HEK293 (cell line): ENCODE data around the gene BCKDHB.

Experiments
- CTCF ChIA-PET: fragments of 350-600 bp; formaldehyde crosslinking; extraction: SDS; loops from one replicate; lab custom pipeline; 2021; ENCODE audit warnings: antibody characterized with exemption; lab: Yijun Ruan, JAX
- POLR2A ChIA-PET: fragments of 300-600 bp; formaldehyde crosslinking; extraction: SDS; loops from one replicate; lab custom pipeline; 2020; ENCODE audit warnings: antibody characterized with exemption, inconsistent platforms; lab: Yijun Ruan, JAX
- H3K27ac ChIP-seq: fragments of 200-500 bp; sonication (Bioruptor generic); 2 replicates; pipeline ENCODE4 v1.5.1; 2014; ENCODE audit warnings: low read depth, low read length, control low read depth, inconsistent platforms; ENCODE audit errors: extremely low read depth
- H3K36me3 ChIP-seq, 2 experiments: fragments of 200-500 bp in 1 of 2; sonication (Bioruptor generic) in 1 of 2; 1 replicate in 1 of 2; 2 replicates in 1 of 2; pipeline ENCODE4 v1.5.1; 2014 to 2017; ENCODE audit warnings: inconsistent platforms in 2 of 2, low read length in 2 of 2; ENCODE audit not compliant: control insufficient read depth in 2 of 2, insufficient read depth in 1 of 2
- H3K4me1 ChIP-seq: fragments of 200-500 bp; sonication (Bioruptor generic); 2 replicates; pipeline ENCODE4 v1.5.1; 2014; ENCODE audit warnings: mild to moderate bottlenecking, low read length, inconsistent platforms; ENCODE audit not compliant: control insufficient read depth, insufficient read depth
- H3K4me3 ChIP-seq: 2 replicates; pipeline ENCODE4 v1.5.1; 2011; ENCODE audit warnings: low read depth, mild to moderate bottlenecking, control low read depth, low read length, moderate library complexity
- H3K9me3 ChIP-seq: fragments of 200-500 bp; sonication (Bioruptor generic); 2 replicates; pipeline ENCODE4 v1.5.1; 2014; ENCODE audit warnings: low read depth, low read length, inconsistent platforms; ENCODE audit not compliant: control insufficient read depth, insufficient read depth
- AEBP2 ChIP-seq: fragments of 450-650 bp; formaldehyde crosslinking; IDR thresholded peaks from 2 replicates; pipeline ENCODE4 v1.5.1; 2016; ENCODE audit warnings: missing biosample characterization, missing genetic modification characterization, borderline replicate concordance
- CTCF ChIP-seq: fragments of 450-650 bp; formaldehyde crosslinking; IDR thresholded peaks from 2 replicates; pipeline ENCODE4 v1.5.1; 2016; ENCODE audit warnings: missing biosample characterization, missing genetic modification characterization
- EGR2 ChIP-seq: fragments of 450-650 bp; formaldehyde crosslinking; IDR thresholded peaks from 2 replicates; pipeline ENCODE4 v1.5.1; 2016; ENCODE audit warnings: low read depth, missing biosample characterization, missing genetic modification characterization
- HOXD13 ChIP-seq: sonication (generic); formaldehyde crosslinking; IDR thresholded peaks from 2 replicates; pipeline ENCODE4 v1.8.0; 2022; ENCODE audit warnings: missing genetic modification reagents, borderline replicate concordance
- KLF10 ChIP-seq: fragments of 450-650 bp; IDR thresholded peaks from 2 replicates; pipeline ENCODE4 v1.5.1; 2018; ENCODE audit warnings: missing biosample characterization, mild to moderate bottlenecking, missing genetic modification characterization
- KLF16 ChIP-seq: fragments of 450-650 bp; formaldehyde crosslinking; IDR thresholded peaks from 2 replicates; pipeline ENCODE4 v1.5.1; 2017; ENCODE audit warnings: missing biosample characterization, missing genetic modification characterization
- KLF17 ChIP-seq: fragments of 450-650 bp; formaldehyde crosslinking; IDR thresholded peaks from 2 replicates; pipeline ENCODE4 v1.5.1; 2016; ENCODE audit warnings: missing biosample characterization, missing genetic modification characterization
- KLF9 ChIP-seq: fragments of 450-650 bp; formaldehyde crosslinking; IDR thresholded peaks from 2 replicates; pipeline ENCODE4 v1.5.1; 2016; ENCODE audit warnings: missing biosample characterization, missing genetic modification characterization, low read depth
- OVOL3 ChIP-seq: fragments of 450-650 bp; formaldehyde crosslinking; IDR thresholded peaks from 2 replicates; pipeline ENCODE4 v1.5.1; 2016; ENCODE audit warnings: missing biosample characterization, missing genetic modification characterization
- PATZ1 ChIP-seq: fragments of 450-650 bp; formaldehyde crosslinking; IDR thresholded peaks from 2 replicates; pipeline ENCODE4 v1.5.1; 2016; ENCODE audit warnings: missing biosample characterization, missing genetic modification characterization
- REPIN1 ChIP-seq: fragments of 450-650 bp; formaldehyde crosslinking; IDR thresholded peaks from 2 replicates; pipeline ENCODE4 v1.5.1; 2017; ENCODE audit warnings: missing biosample characterization, missing genetic modification characterization, low read depth
- SP7 ChIP-seq: fragments of 450-650 bp; formaldehyde crosslinking; IDR thresholded peaks from 2 replicates; pipeline ENCODE4 v1.5.1; 2016; ENCODE audit warnings: missing biosample characterization, missing genetic modification characterization
- ZIC2 ChIP-seq: fragments of 450-650 bp; formaldehyde crosslinking; IDR thresholded peaks from 2 replicates; pipeline ENCODE4 v1.5.1; 2016; ENCODE audit warnings: missing biosample characterization, missing genetic modification characterization
- ZNF18 ChIP-seq: fragments of 450-650 bp; formaldehyde crosslinking; IDR thresholded peaks from 2 replicates; pipeline ENCODE4 v1.5.1; 2016; ENCODE audit warnings: missing biosample characterization, missing genetic modification characterization
- ZNF324 ChIP-seq: fragments of 450-650 bp; formaldehyde crosslinking; IDR thresholded peaks from 2 replicates; pipeline ENCODE4 v1.5.1; 2016; ENCODE audit warnings: missing biosample characterization, missing genetic modification characterization
- ZNF398 ChIP-seq: fragments of 450-650 bp; formaldehyde crosslinking; IDR thresholded peaks from 2 replicates; pipeline ENCODE4 v1.5.1; 2017; ENCODE audit warnings: missing biosample characterization, missing genetic modification characterization
- ZNF416 ChIP-seq: fragments of 450-650 bp; formaldehyde crosslinking; IDR thresholded peaks from 2 replicates; pipeline ENCODE4 v1.5.1; 2016; ENCODE audit warnings: missing biosample characterization, missing genetic modification characterization
- ZNF433 ChIP-seq: fragments of 450-650 bp; formaldehyde crosslinking; IDR thresholded peaks from 2 replicates; pipeline ENCODE4 v1.5.1; 2016; ENCODE audit warnings: missing biosample characterization, missing genetic modification characterization, low read depth
- ZNF530 ChIP-seq: fragments of 450-650 bp; formaldehyde crosslinking; IDR thresholded peaks from 2 replicates; pipeline ENCODE4 v1.5.1; 2016; ENCODE audit warnings: low read depth, missing biosample characterization, missing genetic modification characterization
- ZNF549 ChIP-seq: fragments of 450-650 bp; IDR thresholded peaks from 2 replicates; pipeline ENCODE4 v1.5.1; 2018; ENCODE audit warnings: missing biosample characterization, missing genetic modification characterization, mild to moderate bottlenecking, inconsistent platforms, moderate library complexity
- ZNF645 ChIP-seq: fragments of 450-650 bp; formaldehyde crosslinking; IDR thresholded peaks from 2 replicates; pipeline ENCODE4; 2016; ENCODE audit warnings: missing biosample characterization, missing genetic modification characterization
- ZNF791 ChIP-seq: fragments of 450-650 bp; formaldehyde crosslinking; IDR thresholded peaks from 2 replicates; pipeline ENCODE4 v1.5.1; 2016; ENCODE audit warnings: missing biosample characterization, missing genetic modification characterization
- ZNF830 ChIP-seq: fragments of 450-650 bp; IDR thresholded peaks from 2 replicates; pipeline ENCODE4 v1.5.0; 2018; ENCODE audit warnings: missing biosample characterization, missing genetic modification characterization, low read depth, mild to moderate bottlenecking, moderate library complexity
- ZNF843 ChIP-seq: fragments of 450-650 bp; formaldehyde crosslinking; IDR thresholded peaks from 2 replicates; pipeline ENCODE4 v1.5.1; 2016; ENCODE audit warnings: missing biosample characterization, missing genetic modification characterization

The BCKDHB gene

GRCh38 chr6:80233262-80233661, 126.8 kb downstream of the BCKDHB start (continued):
- no peak for TF ChIP-seq KLF9 (tag by site-specific recombination)
- TF ChIP-seq CTCF (tag by site-specific recombination), result no peak
- no peak for TF ChIP-seq ZNF433 (tag by site-specific recombination)
- TF ChIP-seq EGR2 (tag by site-specific recombination), result no peak
- no peak for TF ChIP-seq ZNF530 (tag by site-specific recombination)
- no peak for TF ChIP-seq AEBP2 (tag by site-specific recombination)
- TF ChIP-seq KLF10 (tag by site-specific recombination), result no peak
- no peak for TF ChIP-seq KLF17

- ChIA-PET POLR2A (no interaction called here), CTCF (no interaction called here)
- no peaks in the 10 kb centered on the region; a peak in 1 of 3 replicates for H3K36me3 ChIP-seq
- TF ChIP-seq REPIN1 (no peak), ZIC2 (tag by site-specific recombination) (0 out of 2 replicates have a peak, but pooled peaks have one; percentile 19)
- no peaks in the 10 kb centered on the region for H3K4me1 ChIP-seq
- no peaks in the 10 kb centered on the region for H3K9me3 ChIP-seq
- no peak overlapping the region for H3K27ac ChIP-seq
- H3K4me3 ChIP-seq, result no peak overlapping the region
Measured at GRCh38 chr6:80233958-80234357, 127.5 kb downstream of the BCKDHB start.

- H3K4me1 ChIP-seq, result no peaks in the 10 kb centered on the region
- H3K9me3 ChIP-seq, result no peaks in the 10 kb centered on the region
- CTCF ChIA-PET, result no interaction called here
- H3K4me3 ChIP-seq, result no peak overlapping the region
- no peak overlapping the region for H3K27ac ChIP-seq
- POLR2A ChIA-PET, result no interaction called here
- no peaks in the 10 kb centered on the region; a peak in 1 of 3 replicates for H3K36me3 ChIP-seq
- no peak for TF ChIP-seq ZNF791
- no peak for TF ChIP-seq ZNF18 (tag by site-specific recombination)
- TF ChIP-seq ZNF398 (tag by site-specific recombination), result no peak
- no peak for TF ChIP-seq ZNF549
- no peak for TF ChIP-seq ZNF830
- TF ChIP-seq KLF16 (tag by site-specific recombination), result no peak
- no peak for TF ChIP-seq ZNF843
- TF ChIP-seq SP7, result no peak
- TF ChIP-seq OVOL3 (tag by site-specific recombination), result no peak
- no peak for TF ChIP-seq ZNF416
- no peak for TF ChIP-seq PATZ1
- TF ChIP-seq ZNF324 (tag by site-specific recombination), result no peak
- no peak for TF ChIP-seq HOXD13
- TF ChIP-seq ZNF645 (tag by site-specific recombination), result no peak
Measured at GRCh38 chr6:80234401-80234800, 127.9 kb downstream of the BCKDHB start.
